ENCODE measurements around the gene CLEC20A. TPM values are rescaled to one million over a fixed set of nuclear protein-coding genes. Genes with fewer than 3 reads are reported as not detected.

The CLEC20A gene
- total and polyA plus RNA-seq, 2 experiments from 2014 or later, result not detected

GRCh38 chr1:178461701-178462100 lies 35.1 kb downstream of the CLEC20A start:
- H3K79me2 ChIP-seq (ENCODE audit: insufficient read depth), result no peaks in the 10 kb centered on the region
- H3K27ac ChIP-seq, result no peak overlapping the region
- H3K9me3 ChIP-seq (ENCODE audit: low read depth), result no peaks in the 10 kb centered on the region
- H3K36me3 ChIP-seq (ENCODE audit: low read depth), result peaks cover 28% of the 10 kb centered on the region
- no peak overlapping the region for H3K4me2 ChIP-seq (ENCODE audit: unreplicated experiment)
- no peak for DNase-seq
- TF ChIP-seq EZH2phosphoT487 (IDR thresholded peaks at IDR 0.05; ENCODE audit: insufficient read depth, low read depth) (no peak), EZH2 (IDR thresholded peaks at IDR 0.05; ENCODE audit: insufficient read depth, poor library complexity, severe bottlenecking) (no peak)
- H3K4me3 ChIP-seq, result no peak overlapping the region
- WGBS, 2 experiments (ENCODE audit: low coverage in 1 of 2, low lambda C conversion rate in 2 of 2, missing lambda C conversion rate in 2 of 2), result 87 to 91% methylated on average over 4 of the region's 4 CpGs
- H3K27me3 ChIP-seq (replicated peaks; ENCODE audit: insufficient read depth), result no peaks in the 10 kb centered on the region
- H4K20me1 ChIP-seq (ENCODE audit: insufficient read depth), result no peaks in the 10 kb centered on the region
- no peak overlapping the region for H2AFZ ChIP-seq
- H3K4me1 ChIP-seq (ENCODE audit: insufficient read depth), result peaks cover 12% of the 10 kb centered on the region
- in situ Hi-C loops (cut with MboI), result no loop called here
- no peaks in the 10 kb centered on the region for H3K9me2 ChIP-seq (ENCODE audit: insufficient read depth)
- H3F3A ChIP-seq (ENCODE audit: insufficient read depth), result no peaks in the 10 kb centered on the region
- H3K9ac ChIP-seq, result no peak overlapping the region

DNA sequence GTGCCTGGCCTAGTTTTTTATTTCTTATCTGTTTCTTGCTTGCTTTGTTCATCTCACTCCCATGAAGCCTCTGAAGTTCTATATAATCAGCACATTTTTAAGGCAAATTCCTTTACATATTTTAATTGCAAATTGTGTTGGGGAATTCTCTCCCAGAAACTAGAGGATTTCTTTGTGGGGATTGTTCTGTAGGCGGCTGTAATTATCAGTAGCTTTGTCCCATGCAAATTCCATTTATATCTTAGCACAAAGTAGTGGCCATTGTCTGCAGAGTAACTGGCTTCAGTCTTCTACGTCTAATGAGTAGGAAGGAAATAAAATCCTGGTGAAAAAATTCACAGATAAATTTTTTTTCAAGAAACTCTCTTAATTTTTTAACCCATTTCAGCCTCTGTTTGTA lies 35.7 kb downstream of the CLEC20A start:
- WGBS, 2 experiments (ENCODE audit: low coverage in 1 of 2, low lambda C conversion rate in 2 of 2, missing lambda C conversion rate in 2 of 2), result 96 to 97% methylated on average over 2 of the region's 2 CpGs
- in situ Hi-C loops (cut with MboI), result no loop called here
- no peaks in the 10 kb centered on the region for H4K20me1 ChIP-seq (ENCODE audit: insufficient read depth)
- H3K9me3 ChIP-seq (ENCODE audit: low read depth), result no peaks in the 10 kb centered on the region
- peaks cover 25% of the 10 kb centered on the region for H3K36me3 ChIP-seq (ENCODE audit: low read depth)
- TF ChIP-seq EZH2 (IDR thresholded peaks at IDR 0.05; ENCODE audit: insufficient read depth, poor library complexity, severe bottlenecking) (no peak), EZH2phosphoT487 (IDR thresholded peaks at IDR 0.05; ENCODE audit: insufficient read depth, low read depth) (no peak)
- no peak overlapping the region for H3K27ac ChIP-seq
- H3K9me2 ChIP-seq (ENCODE audit: insufficient read depth), result no peaks in the 10 kb centered on the region
- no peak overlapping the region for H3K4me2 ChIP-seq (ENCODE audit: unreplicated experiment)
- no peaks in the 10 kb centered on the region for H3K27me3 ChIP-seq (replicated peaks; ENCODE audit: insufficient read depth)
- H3K4me1 ChIP-seq (ENCODE audit: insufficient read depth), result peaks cover 12% of the 10 kb centered on the region
- no peak overlapping the region for H3K4me3 ChIP-seq
- no peak overlapping the region for H2AFZ ChIP-seq
- H3F3A ChIP-seq (ENCODE audit: insufficient read depth), result no peaks in the 10 kb centered on the region
- no peak for DNase-seq
- H3K79me2 ChIP-seq (ENCODE audit: insufficient read depth), result no peaks in the 10 kb centered on the region
- H3K9ac ChIP-seq, result no peak overlapping the region

GRCh38 chr1:178458203-178458602 lies 38.6 kb downstream of the CLEC20A start:
- no peaks in the 10 kb centered on the region for H3K27me3 ChIP-seq (replicated peaks; ENCODE audit: insufficient read depth)
- H3K27ac ChIP-seq, result no peak overlapping the region
- 98% methylated on average over 12 of the region's 12 CpGs for WGBS, 2 experiments (ENCODE audit: low coverage in 1 of 2, low lambda C conversion rate in 2 of 2, missing lambda C conversion rate in 2 of 2)
- no peak overlapping the region for H3K4me2 ChIP-seq (ENCODE audit: unreplicated experiment)
- TF ChIP-seq EZH2 (IDR thresholded peaks at IDR 0.05; ENCODE audit: insufficient read depth, poor library complexity, severe bottlenecking), result no peak
- no peak for TF ChIP-seq EZH2phosphoT487 (IDR thresholded peaks at IDR 0.05; ENCODE audit: insufficient read depth, low read depth)
- H3K4me3 ChIP-seq, result no peak overlapping the region
- H2AFZ ChIP-seq, result no peak overlapping the region
- peaks cover 29% of the 10 kb centered on the region for H3K36me3 ChIP-seq (ENCODE audit: low read depth)
- no peaks in the 10 kb centered on the region for H3K9me3 ChIP-seq (ENCODE audit: low read depth)
- no peaks in the 10 kb centered on the region for H3K79me2 ChIP-seq (ENCODE audit: insufficient read depth)
- in situ Hi-C loops (cut with MboI), result no loop called here
- H4K20me1 ChIP-seq (ENCODE audit: insufficient read depth), result no peaks in the 10 kb centered on the region
- H3K4me1 ChIP-seq (ENCODE audit: insufficient read depth), result no peaks in the 10 kb centered on the region
- no peaks in the 10 kb centered on the region for H3K9me2 ChIP-seq (ENCODE audit: insufficient read depth)
- DNase-seq, result no peak
- H3K9ac ChIP-seq, result no peak overlapping the region
- no peaks in the 10 kb centered on the region for H3F3A ChIP-seq (ENCODE audit: insufficient read depth)

GRCh38 chr1:178457651-178458050 lies 39.1 kb downstream of the CLEC20A start:
- Histone ChIP-seq H3K27me3 (replicated peaks; ENCODE audit: insufficient read depth) (no peaks in the 10 kb centered on the region), H3K27ac (no peak overlapping the region), H3K4me3 (no peak overlapping the region), H3K4me1 (ENCODE audit: insufficient read depth) (no peaks in the 10 kb centered on the region), H3F3A (ENCODE audit: insufficient read depth) (no peaks in the 10 kb centered on the region), H3K9me3 (ENCODE audit: low read depth) (no peaks in the 10 kb centered on the region), H3K79me2 (ENCODE audit: insufficient read depth) (no peaks in the 10 kb centered on the region), H3K4me2 (ENCODE audit: unreplicated experiment) (no peak overlapping the region), H4K20me1 (ENCODE audit: insufficient read depth) (no peaks in the 10 kb centered on the region), H2AFZ (no peak overlapping the region), H3K9ac (no peak overlapping the region), H3K36me3 (ENCODE audit: low read depth) (peaks cover 35% of the 10 kb centered on the region), H3K9me2 (ENCODE audit: insufficient read depth) (no peaks in the 10 kb centered on the region)
- in situ Hi-C loops (cut with MboI), result no loop called here
- 98 to 99% methylated on average over 5 of the region's 5 CpGs for WGBS, 2 experiments (ENCODE audit: low coverage in 1 of 2, low lambda C conversion rate in 2 of 2, missing lambda C conversion rate in 2 of 2)
- DNase-seq, result no peak
- no peak for TF ChIP-seq EZH2 (IDR thresholded peaks at IDR 0.05; ENCODE audit: insufficient read depth, poor library complexity, severe bottlenecking)
- TF ChIP-seq EZH2phosphoT487 (IDR thresholded peaks at IDR 0.05; ENCODE audit: insufficient read depth, low read depth), result no peak

DNA sequence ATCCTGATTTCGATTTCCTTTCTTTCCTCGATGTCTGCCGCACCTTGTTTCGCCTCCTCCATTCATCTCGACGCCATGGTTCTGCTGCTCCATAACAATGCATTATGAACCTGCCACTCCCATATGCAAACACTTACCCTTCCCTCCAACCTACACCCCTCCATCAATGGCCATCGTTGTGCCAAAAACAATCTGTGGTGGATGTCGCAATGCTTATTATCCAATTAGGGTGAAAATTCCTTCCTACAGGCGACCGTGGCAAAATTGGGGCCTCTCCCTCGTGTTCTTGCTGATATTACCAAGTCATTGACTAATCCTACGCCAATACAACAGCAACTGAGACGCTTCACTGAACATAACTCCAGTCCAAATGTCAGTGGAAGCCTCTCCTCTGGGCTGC lies 40.3 kb downstream of the CLEC20A start:
- no peaks in the 10 kb centered on the region for H3K9me2 ChIP-seq (ENCODE audit: insufficient read depth)
- H3K27ac ChIP-seq, result no peak overlapping the region
- no peaks in the 10 kb centered on the region for H3K9me3 ChIP-seq (ENCODE audit: low read depth)
- H3K4me1 ChIP-seq (ENCODE audit: insufficient read depth), result peaks cover 5% of the 10 kb centered on the region
- in situ Hi-C loops (cut with MboI), result no loop called here
- no peaks in the 10 kb centered on the region for H3K27me3 ChIP-seq (replicated peaks; ENCODE audit: insufficient read depth)
- no peak for TF ChIP-seq EZH2 (IDR thresholded peaks at IDR 0.05; ENCODE audit: insufficient read depth, poor library complexity, severe bottlenecking)
- TF ChIP-seq EZH2phosphoT487 (IDR thresholded peaks at IDR 0.05; ENCODE audit: insufficient read depth, low read depth), result no peak
- H3K9ac ChIP-seq, result no peak overlapping the region
- no peak for DNase-seq
- H2AFZ ChIP-seq, result no peak overlapping the region
- no peaks in the 10 kb centered on the region for H4K20me1 ChIP-seq (ENCODE audit: insufficient read depth)
- no peak overlapping the region for H3K4me2 ChIP-seq (ENCODE audit: unreplicated experiment)
- 98 to 99% methylated on average over 13 of the region's 13 CpGs for WGBS, 2 experiments (ENCODE audit: low coverage in 1 of 2, low lambda C conversion rate in 2 of 2, missing lambda C conversion rate in 2 of 2)
- peaks cover 41% of the 10 kb centered on the region for H3K36me3 ChIP-seq (ENCODE audit: low read depth)
- no peak overlapping the region for H3K4me3 ChIP-seq
- H3K79me2 ChIP-seq (ENCODE audit: insufficient read depth), result no peaks in the 10 kb centered on the region
- peaks cover 5% of the 10 kb centered on the region; the same call in 1 of the 2 replicates for H3F3A ChIP-seq (ENCODE audit: insufficient read depth)
